ENCODE data around the gene LIPM.
A peak's percentile ranks its signal among the peaks of the same experiment; 100 is the strongest.

LIPM gene

GRCh38 chr10:88794731-88795130 lies 7.8 kb upstream of the LIPM start:
- no peak for TF ChIP-seq POLR2AphosphoS5 (IDR thresholded peaks at IDR 0.05; ENCODE audit: low read depth, low read length)
- no peak for TF ChIP-seq PAX5 (IDR thresholded peaks at IDR 0.05; ENCODE audit: insufficient read depth, low read length, severe bottlenecking)
- TF ChIP-seq POLR2A (IDR thresholded peaks at IDR 0.05; ENCODE audit: low read depth, low read length) = no peak
- no peak for TF ChIP-seq SPI1 (IDR thresholded peaks at IDR 0.05; ENCODE audit: low read depth, low read length)
- no peak for TF ChIP-seq POU2F2 (IDR thresholded peaks at IDR 0.05; ENCODE audit: low read depth, low read length)
- TF ChIP-seq TAF1 (IDR thresholded peaks at IDR 0.05; ENCODE audit: low read depth, low read length) = no peak
- FAIRE-seq (no peak), DNase-seq (ENCODE audit: insufficient read length, low spot score) (no peak)

GRCh38 chr10:88800152-88801125 lies 2.1 kb upstream of the LIPM start:
- DNase-seq (ENCODE audit: insufficient read length, low spot score) (no peak), FAIRE-seq (peak; percentile 63)
- TF ChIP-seq TAF1 (IDR thresholded peaks at IDR 0.05; ENCODE audit: low read depth, low read length) (no peak), POLR2A (IDR thresholded peaks at IDR 0.05; ENCODE audit: low read depth, low read length) (no peak), PAX5 (IDR thresholded peaks at IDR 0.05; ENCODE audit: insufficient read depth, low read length, severe bottlenecking) (no peak), POU2F2 (IDR thresholded peaks at IDR 0.05; ENCODE audit: low read depth, low read length) (no peak), SPI1 (IDR thresholded peaks at IDR 0.05; ENCODE audit: low read depth, low read length) (no peak)

GRCh38 chr10:88803641-88804040 lies 1.1 kb downstream of the LIPM start:
- FAIRE-seq (no peak), DNase-seq (ENCODE audit: insufficient read length, low spot score) (no peak)
- TF ChIP-seq POLR2A (IDR thresholded peaks at IDR 0.05; ENCODE audit: low read depth, low read length) (no peak), SPI1 (IDR thresholded peaks at IDR 0.05; ENCODE audit: low read depth, low read length) (no peak), TAF1 (IDR thresholded peaks at IDR 0.05; ENCODE audit: low read depth, low read length) (no peak), POU2F2 (IDR thresholded peaks at IDR 0.05; ENCODE audit: low read depth, low read length) (no peak), PAX5 (IDR thresholded peaks at IDR 0.05; ENCODE audit: insufficient read depth, low read length, severe bottlenecking) (no peak), POLR2AphosphoS5 (IDR thresholded peaks at IDR 0.05; ENCODE audit: low read depth, low read length) (no peak)

GRCh38 chr10:88804083-88804812 lies 1.7 kb downstream of the LIPM start:
- no peak for FAIRE-seq
- TF ChIP-seq PAX5 (IDR thresholded peaks at IDR 0.05; ENCODE audit: insufficient read depth, low read length, severe bottlenecking) (no peak), TAF1 (IDR thresholded peaks at IDR 0.05; ENCODE audit: low read depth, low read length) (no peak), SPI1 (IDR thresholded peaks at IDR 0.05; ENCODE audit: low read depth, low read length) (no peak), POU2F2 (IDR thresholded peaks at IDR 0.05; ENCODE audit: low read depth, low read length) (no peak), POLR2AphosphoS5 (IDR thresholded peaks at IDR 0.05; ENCODE audit: low read depth, low read length) (no peak), POLR2A (IDR thresholded peaks at IDR 0.05; ENCODE audit: low read depth, low read length) (no peak)
- DNase-seq (ENCODE audit: insufficient read length, low spot score) = no peak

GRCh38 chr10:88805361-88805760 lies 2.8 kb downstream of the LIPM start:
- DNase-seq (ENCODE audit: insufficient read length, low spot score) = no peak
- no peak for FAIRE-seq
- TF ChIP-seq SPI1 (IDR thresholded peaks at IDR 0.05; ENCODE audit: low read depth, low read length) (no peak), POU2F2 (IDR thresholded peaks at IDR 0.05; ENCODE audit: low read depth, low read length) (no peak)

- peak; percentile 26 for FAIRE-seq
- no peak for DNase-seq (ENCODE audit: insufficient read length, low spot score)
- TF ChIP-seq POLR2AphosphoS5 (IDR thresholded peaks at IDR 0.05; ENCODE audit: low read depth, low read length) = no peak
- TF ChIP-seq POLR2A (IDR thresholded peaks at IDR 0.05; ENCODE audit: low read depth, low read length) = no peak
- TF ChIP-seq PAX5 (IDR thresholded peaks at IDR 0.05; ENCODE audit: insufficient read depth, low read length, severe bottlenecking) = no peak
- TF ChIP-seq TAF1 (IDR thresholded peaks at IDR 0.05; ENCODE audit: low read depth, low read length) = no peak
- no peak for TF ChIP-seq POU2F2 (IDR thresholded peaks at IDR 0.05; ENCODE audit: low read depth, low read length)
- TF ChIP-seq SPI1 (IDR thresholded peaks at IDR 0.05; ENCODE audit: low read depth, low read length) = no peak
Observed at GRCh38 chr10:88805924-88806323, 3.4 kb downstream of the LIPM start.

- DNase-seq (ENCODE audit: insufficient read length, low spot score) = no peak
- no peak for FAIRE-seq
- TF ChIP-seq POU2F2 (IDR thresholded peaks at IDR 0.05; ENCODE audit: low read depth, low read length) (no peak), SPI1 (IDR thresholded peaks at IDR 0.05; ENCODE audit: low read depth, low read length) (no peak), POLR2A (IDR thresholded peaks at IDR 0.05; ENCODE audit: low read depth, low read length) (no peak), POLR2AphosphoS5 (IDR thresholded peaks at IDR 0.05; ENCODE audit: low read depth, low read length) (no peak), TAF1 (IDR thresholded peaks at IDR 0.05; ENCODE audit: low read depth, low read length) (no peak), PAX5 (IDR thresholded peaks at IDR 0.05; ENCODE audit: insufficient read depth, low read length, severe bottlenecking) (no peak)
Observed at GRCh38 chr10:88809621-88810020, 7.1 kb downstream of the LIPM start.

GRCh38 chr10:88810196-88810961 lies 7.8 kb downstream of the LIPM start:
- no peak for TF ChIP-seq TAF1 (IDR thresholded peaks at IDR 0.05; ENCODE audit: low read depth, low read length)
- no peak for TF ChIP-seq SPI1 (IDR thresholded peaks at IDR 0.05; ENCODE audit: low read depth, low read length)
- TF ChIP-seq POLR2A (IDR thresholded peaks at IDR 0.05; ENCODE audit: low read depth, low read length) = no peak
- TF ChIP-seq PAX5 (IDR thresholded peaks at IDR 0.05; ENCODE audit: insufficient read depth, low read length, severe bottlenecking) = no peak
- no peak for TF ChIP-seq POLR2AphosphoS5 (IDR thresholded peaks at IDR 0.05; ENCODE audit: low read depth, low read length)
- TF ChIP-seq POU2F2 (IDR thresholded peaks at IDR 0.05; ENCODE audit: low read depth, low read length) = no peak
- DNase-seq (ENCODE audit: insufficient read length, low spot score) (no peak), FAIRE-seq (peak; percentile 92)

- DNase-seq (ENCODE audit: insufficient read length, low spot score) = no peak
- FAIRE-seq = no peak
- TF ChIP-seq TAF1 (IDR thresholded peaks at IDR 0.05; ENCODE audit: low read depth, low read length) (no peak), POLR2A (IDR thresholded peaks at IDR 0.05; ENCODE audit: low read depth, low read length) (no peak), POU2F2 (IDR thresholded peaks at IDR 0.05; ENCODE audit: low read depth, low read length) (no peak), PAX5 (IDR thresholded peaks at IDR 0.05; ENCODE audit: insufficient read depth, low read length, severe bottlenecking) (no peak), SPI1 (IDR thresholded peaks at IDR 0.05; ENCODE audit: low read depth, low read length) (no peak), POLR2AphosphoS5 (IDR thresholded peaks at IDR 0.05; ENCODE audit: low read depth, low read length) (no peak)
Observed at GRCh38 chr10:88813200-88813599, 10.7 kb downstream of the LIPM start.

All from GM12891 (cell line).